ENCODE results near the gene HPS5.
A peak's percentile ranks its signal among the peaks of the same experiment; 100 is the strongest.

Gene HPS5

GRCh38 chr11:18365741-18366140, 43.8 kb upstream of the HPS5 start:
- TF ChIP-seq CTCF (IDR thresholded peaks at IDR 0.05; ENCODE audit: insufficient read depth, low read length, missing control alignments) = no peak
- no peak overlapping the region for H3K4me3 ChIP-seq (ENCODE audit: low read depth, low read length)
- no peak for DNase-seq (ENCODE audit: low read depth, low spot score)
- ChIA-PET POLR2A (interaction anchor here (0.7 kb wide), 1 partner anchor 31 kb away, joined by 3 read pairs; no protein-coding TSS in a partner anchor), CTCF (interaction anchor here (1.0 kb wide), 1 partner anchor 8 kb away, joined by 3 read pairs; no protein-coding TSS in a partner anchor)

GRCh38 chr11:18364495-18365073, 42.6 kb upstream of the HPS5 start:
- CTCF ChIA-PET = interaction anchor here (1.8 kb wide), 1 partner anchor 9 kb away, joined by 5 read pairs; no protein-coding TSS in a partner anchor
- POLR2A ChIA-PET = interaction anchor here (0.7 kb wide), 2 partner anchors 18 to 29 kb away, joined by 3 to 4 read pairs; partner anchors contain the start of gene LDHA
- no peak for DNase-seq (ENCODE audit: low read depth, low spot score)
- no peak for TF ChIP-seq CTCF (IDR thresholded peaks at IDR 0.05; ENCODE audit: insufficient read depth, low read length, missing control alignments)
- no peak overlapping the region for H3K4me3 ChIP-seq (ENCODE audit: low read depth, low read length)

- TF ChIP-seq CTCF (IDR thresholded peaks at IDR 0.05; ENCODE audit: insufficient read depth, low read length, missing control alignments) = no peak
Observed at GRCh38 chr11:18361154-18361553, 39.2 kb upstream of the HPS5 start.

GRCh38 chr11:18358646-18359045, 36.7 kb upstream of the HPS5 start:
- CTCF ChIA-PET = interaction anchor here (0.9 to 1.2 kb wide), 2 partner anchors 10 to 15 kb away, joined by 3 read pairs; no protein-coding TSS in a partner anchor

More at GRCh38 chr11:18361154-18361553, 39.2 kb upstream of the HPS5 start:
- ChIA-PET POLR2A (no interaction called here), CTCF (no interaction called here)
- no peak overlapping the region for H3K4me3 ChIP-seq (ENCODE audit: low read depth, low read length)
- DNase-seq (ENCODE audit: low read depth, low spot score) = no peak

GRCh38 chr11:18352581-18352980, 30.6 kb upstream of the HPS5 start:
- H3K4me3 ChIP-seq (ENCODE audit: low read depth, low read length) = no peak overlapping the region
- ChIA-PET CTCF (interaction anchor here (1.7 kb wide), 1 partner anchor 12 kb away, joined by 4 read pairs; no protein-coding TSS in a partner anchor), POLR2A (interaction anchor here (0.9 to 1.7 kb wide), 2 partner anchors 31 to 42 kb away, joined by 3 to 6 read pairs; partner anchors contain the start of genes GTF2H1, HPS5 and LDHA)
- no peak for TF ChIP-seq CTCF (IDR thresholded peaks at IDR 0.05; ENCODE audit: insufficient read depth, low read length, missing control alignments)
- DNase-seq (ENCODE audit: low read depth, low spot score) = no peak

More at GRCh38 chr11:18358646-18359045, 36.7 kb upstream of the HPS5 start:
- H3K4me3 ChIP-seq (ENCODE audit: low read depth, low read length) = no peak overlapping the region
- POLR2A ChIA-PET = interaction anchor here (0.7 kb wide), 1 partner anchor 39 kb away, joined by 4 read pairs; no protein-coding TSS in a partner anchor
- no peak for DNase-seq (ENCODE audit: low read depth, low spot score)
- no peak for TF ChIP-seq CTCF (IDR thresholded peaks at IDR 0.05; ENCODE audit: insufficient read depth, low read length, missing control alignments)

- TF ChIP-seq CTCF (IDR thresholded peaks at IDR 0.05; ENCODE audit: insufficient read depth, low read length, missing control alignments) = no peak
- CTCF ChIA-PET = interaction anchor here (1.0 to 1.7 kb wide), 3 partner anchors 12 to 104 kb away, joined by 3 to 5 read pairs (median 4); no protein-coding TSS in a partner anchor
- peak; percentile 65 for DNase-seq (ENCODE audit: low read depth, low spot score)
- H3K4me3 ChIP-seq (ENCODE audit: low read depth, low read length) = peak overlapping the region; percentile 15
- POLR2A ChIA-PET = interaction anchor here (0.7 to 3.4 kb wide), 5 partner anchors 36 to 72 kb away, joined by 3 to 46 read pairs (median 4); partner anchors contain the start of gene LDHA
Observed at GRCh38 chr11:18347471-18348125, 25.7 kb upstream of the HPS5 start.

All from AG04449 (cell line).